Measurements from ENCODE around the gene HACD3. TPM values are rescaled to one million over a fixed set of nuclear protein-coding genes. Genes with fewer than 3 reads are reported as not detected.

Gene HACD3
- total and polyA plus RNA-seq, 7 donors = 3.7 to 8.8 (median 6.5) TPM

DNA sequence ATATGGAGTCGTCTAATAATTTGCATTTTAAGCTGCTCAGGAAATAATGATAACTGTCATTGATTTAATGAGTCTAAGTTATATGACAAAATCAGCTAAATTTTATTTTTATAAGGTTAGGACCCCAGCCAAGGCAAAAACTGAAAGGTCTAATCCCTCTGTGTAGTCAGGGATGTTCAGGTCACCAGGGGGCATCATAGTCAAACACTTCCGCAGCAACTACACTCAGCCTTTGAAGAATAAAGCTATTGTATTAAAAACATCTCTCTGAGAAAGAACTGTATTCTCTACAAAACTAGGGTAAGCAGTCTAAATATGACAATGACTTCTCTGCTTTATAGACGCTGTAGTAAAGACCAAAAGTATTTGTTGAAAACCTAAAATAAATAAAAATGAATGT is 65.7 kb downstream of the HACD3 start:
- DNase-seq = no peak
- no peak overlapping the region for H3K27ac ChIP-seq
- H3K4me1 ChIP-seq = no peaks in the 10 kb centered on the region
- intact Hi-C loops (cut with DNase I) = no loop called here
- H3K36me3 ChIP-seq (ENCODE audit: insufficient read depth in 1 of 2, low read depth in 1 of 2) = peaks cover 16 to 99% of the 10 kb centered on the region in 2 donors
- 79 to 84% (median 81%) methylated on average over 3 of the region's 3 CpGs for WGBS, 3 donors
- TF ChIP-seq, protein P1, sequence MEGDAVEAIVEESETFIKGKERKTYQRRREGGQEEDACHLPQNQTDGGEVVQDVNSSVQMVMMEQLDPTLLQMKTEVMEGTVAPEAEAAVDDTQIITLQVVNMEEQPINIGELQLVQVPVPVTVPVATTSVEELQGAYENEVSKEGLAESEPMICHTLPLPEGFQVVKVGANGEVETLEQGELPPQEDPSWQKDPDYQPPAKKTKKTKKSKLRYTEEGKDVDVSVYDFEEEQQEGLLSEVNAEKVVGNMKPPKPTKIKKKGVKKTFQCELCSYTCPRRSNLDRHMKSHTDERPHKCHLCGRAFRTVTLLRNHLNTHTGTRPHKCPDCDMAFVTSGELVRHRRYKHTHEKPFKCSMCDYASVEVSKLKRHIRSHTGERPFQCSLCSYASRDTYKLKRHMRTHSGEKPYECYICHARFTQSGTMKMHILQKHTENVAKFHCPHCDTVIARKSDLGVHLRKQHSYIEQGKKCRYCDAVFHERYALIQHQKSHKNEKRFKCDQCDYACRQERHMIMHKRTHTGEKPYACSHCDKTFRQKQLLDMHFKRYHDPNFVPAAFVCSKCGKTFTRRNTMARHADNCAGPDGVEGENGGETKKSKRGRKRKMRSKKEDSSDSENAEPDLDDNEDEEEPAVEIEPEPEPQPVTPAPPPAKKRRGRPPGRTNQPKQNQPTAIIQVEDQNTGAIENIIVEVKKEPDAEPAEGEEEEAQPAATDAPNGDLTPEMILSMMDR (IDR thresholded peaks at IDR 0.05) = no peak
- no peak for ATAC-seq
- no peaks in the 10 kb centered on the region for H3K27me3 ChIP-seq (ENCODE audit: insufficient read depth in 3 of 3, low read length in 2 of 3)
- no peaks in the 10 kb centered on the region for H3K9me3 ChIP-seq
- no peak overlapping the region for H3K4me3 ChIP-seq

DNA sequence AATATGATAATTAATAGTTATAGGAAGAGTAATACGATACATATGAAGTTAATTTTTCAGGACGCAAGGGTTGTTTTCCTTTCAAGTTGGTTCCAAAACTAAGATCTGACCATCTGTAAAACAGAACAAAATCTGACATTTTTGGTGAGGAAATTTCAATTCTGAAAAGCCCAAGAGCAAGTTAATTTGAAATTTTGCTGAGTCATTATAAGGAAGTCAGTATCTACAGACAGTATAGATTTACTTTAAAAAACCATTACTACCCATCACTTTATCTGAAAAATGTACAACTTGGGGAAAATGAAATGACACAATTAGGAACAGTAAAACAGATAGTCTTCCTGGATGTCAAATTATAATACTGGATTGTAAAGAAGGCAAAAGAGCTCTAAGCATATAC is 68.2 kb downstream of the HACD3 start:
- TF ChIP-seq, protein P1 (IDR thresholded peaks at IDR 0.05) = no peak
- Histone ChIP-seq H3K36me3 (ENCODE audit: insufficient read depth in 1 of 2, low read depth in 1 of 2) (peaks cover 15 to 99% of the 10 kb centered on the region in 2 donors), H3K27ac (no peak overlapping the region), H3K4me3 (no peak overlapping the region), H3K4me1 (no peaks in the 10 kb centered on the region), H3K27me3 (ENCODE audit: insufficient read depth in 3 of 3, low read length in 2 of 3) (no peaks in the 10 kb centered on the region), H3K9me3 (no peaks in the 10 kb centered on the region)
- intact Hi-C loops (cut with DNase I) = no loop called here
- 94 to 96% (median 95%) methylated on average over 2 of the region's 2 CpGs for WGBS, 3 donors
- no peak for DNase-seq
- ATAC-seq = no peak

DNA sequence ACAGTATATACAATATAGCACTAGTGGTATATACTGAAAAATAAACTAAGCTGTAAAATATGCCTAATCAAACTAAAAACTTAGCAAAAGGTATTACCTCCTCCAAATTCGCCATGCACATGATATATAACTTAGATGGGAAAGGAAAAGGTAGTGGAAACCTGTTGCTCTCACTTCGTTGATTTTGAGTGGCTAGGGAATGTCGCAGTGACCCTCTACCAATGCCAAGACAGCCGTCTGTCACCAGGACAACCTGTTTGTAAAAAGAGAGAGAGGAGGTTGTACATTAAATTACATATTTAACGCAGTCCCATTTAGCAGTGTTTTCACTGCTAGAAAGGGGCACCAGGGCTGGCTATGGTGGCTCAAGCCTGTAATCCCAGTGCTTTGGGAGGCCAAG is 69.4 kb downstream of the HACD3 start:
- intact Hi-C loops (cut with DNase I) = no loop called here
- no peak for ATAC-seq
- WGBS, 3 donors = 89 to 94% (median 90%) methylated on average over 5 of the region's 5 CpGs

DNA sequence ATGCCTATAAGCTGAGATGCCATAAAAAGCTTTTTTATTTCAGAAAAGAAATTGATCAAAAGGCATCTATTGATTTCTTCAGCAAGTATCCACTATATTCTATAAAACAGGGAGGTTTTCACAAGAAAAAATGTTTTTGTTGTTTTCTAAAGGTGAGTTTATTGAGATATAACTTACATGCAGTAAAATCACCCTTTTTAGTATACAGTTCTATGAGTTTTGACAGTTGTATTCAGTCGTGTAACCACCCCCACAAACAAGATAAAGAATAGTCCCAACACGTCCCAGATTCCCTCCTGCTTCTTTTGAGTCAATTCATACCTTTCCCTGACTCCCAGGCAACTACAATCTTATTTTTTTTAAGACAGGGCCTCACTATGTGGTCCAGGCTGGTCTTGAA is 72.9 kb downstream of the HACD3 start:
- intact Hi-C loops (cut with DNase I) = no loop called here
- peaks cover 10 to 82% of the 10 kb centered on the region in 2 donors for H3K36me3 ChIP-seq (ENCODE audit: insufficient read depth in 1 of 2, low read depth in 1 of 2)
- no peak for DNase-seq
- no peak overlapping the region for H3K27ac ChIP-seq
- H3K9me3 ChIP-seq = no peaks in the 10 kb centered on the region
- no peaks in the 10 kb centered on the region for H3K4me1 ChIP-seq
- H3K27me3 ChIP-seq (ENCODE audit: insufficient read depth in 3 of 3, low read length in 2 of 3) = no peaks in the 10 kb centered on the region
- 84 to 89% (median 85%) methylated on average over 2 of the region's 2 CpGs for WGBS, 3 donors
- ATAC-seq = no peak
- TF ChIP-seq, protein P1 (IDR thresholded peaks at IDR 0.05) = no peak
- H3K4me3 ChIP-seq = no peak overlapping the region

More for the DNA sequence above, 69.4 kb downstream of the HACD3 start:
- no peaks in the 10 kb centered on the region for H3K9me3 ChIP-seq
- peaks cover 14 to 99% of the 10 kb centered on the region in 2 donors for H3K36me3 ChIP-seq (ENCODE audit: insufficient read depth in 1 of 2, low read depth in 1 of 2)
- no peak for DNase-seq
- H3K27ac ChIP-seq = no peak overlapping the region
- H3K27me3 ChIP-seq (ENCODE audit: insufficient read depth in 3 of 3, low read length in 2 of 3) = no peaks in the 10 kb centered on the region
- TF ChIP-seq, protein P1 (IDR thresholded peaks at IDR 0.05) = no peak
- no peak overlapping the region for H3K4me3 ChIP-seq
- no peaks in the 10 kb centered on the region for H3K4me1 ChIP-seq

DNA sequence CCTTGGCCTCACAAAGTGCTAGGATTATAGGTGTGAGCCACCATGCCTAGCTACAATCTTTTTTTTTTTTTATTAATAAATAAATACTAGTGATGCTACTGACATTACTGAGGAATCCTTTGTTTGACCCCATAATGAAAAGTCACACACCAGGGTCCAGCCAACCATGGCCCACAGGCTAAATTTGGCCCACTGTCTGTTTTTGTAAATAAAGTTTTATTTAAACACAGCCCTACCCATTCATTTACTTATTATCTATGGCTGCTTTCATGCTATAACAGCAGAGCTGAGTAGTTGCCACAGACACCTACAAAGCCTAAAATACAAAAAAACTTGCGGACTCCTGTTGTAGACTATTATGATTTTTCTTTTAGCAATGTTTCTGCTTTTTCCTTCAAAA is 73.3 kb downstream of the HACD3 start:
- ATAC-seq (no peak), DNase-seq (no peak)
- H3K27me3 ChIP-seq (ENCODE audit: insufficient read depth in 3 of 3, low read length in 2 of 3) = no peaks in the 10 kb centered on the region
- H3K9me3 ChIP-seq = no peaks in the 10 kb centered on the region
- intact Hi-C loops (cut with DNase I) = no loop called here
- WGBS, 3 donors = 97 to 100% (median 100%) methylated on average over 1 of the region's 1 CpG
- TF ChIP-seq, protein P1 (IDR thresholded peaks at IDR 0.05) = no peak
- no peak overlapping the region for H3K27ac ChIP-seq
- H3K4me1 ChIP-seq = peaks cover 4% of the 10 kb centered on the region
- no peak overlapping the region for H3K4me3 ChIP-seq
- H3K36me3 ChIP-seq (ENCODE audit: insufficient read depth in 1 of 2, low read depth in 1 of 2) = peaks cover 10 to 77% of the 10 kb centered on the region in 2 donors

All from psoas muscle (tissue), 8 donors.